ENCODE results near the gene CWC25.
A peak's percentile ranks its signal among the peaks of the same experiment; 100 is the strongest.

GRCh38 chr17:38798614-38799500 lies 26.3 kb downstream of the CWC25 start:
- TF ChIP-seq POLR2A (IDR thresholded peaks at IDR 0.05; ENCODE audit: low read depth, low read length) (peak; percentile 52; the same call in 1 of the 2 replicates), POLR2AphosphoS5 (IDR thresholded peaks at IDR 0.05; ENCODE audit: low read depth, low read length) (no peak), TAF1 (IDR thresholded peaks at IDR 0.05; ENCODE audit: borderline replicate concordance, low read depth, low read length) (no peak)
